ENCODE data around the gene ZAP70.

Gene ZAP70

GRCh38 chr2:97755491-97755890, 42.1 kb downstream of the ZAP70 start:
- DNase-seq: no peak

- DNase-seq: no peak
Observed at GRCh38 chr2:97757062-97757461, 43.7 kb downstream of the ZAP70 start.

- DNase-seq: no peak
Observed at GRCh38 chr2:97758131-97758705, 44.8 kb downstream of the ZAP70 start.

- DNase-seq: no peak
Observed at GRCh38 chr2:97759727-97760407, 46.5 kb downstream of the ZAP70 start.

GRCh38 chr2:97760480-97761049, 47.2 kb downstream of the ZAP70 start:
- no peak for DNase-seq

- peak; percentile 48 for DNase-seq
Observed at GRCh38 chr2:97761192-97761591, 47.8 kb downstream of the ZAP70 start.

GRCh38 chr2:97763176-97763845, 49.9 kb downstream of the ZAP70 start:
- DNase-seq: no peak

- no peak for DNase-seq
Observed at GRCh38 chr2:97764559-97765263, 51.3 kb downstream of the ZAP70 start.

- no peak for DNase-seq
Observed at GRCh38 chr2:97765933-97766332, 52.6 kb downstream of the ZAP70 start.

GRCh38 chr2:97766567-97766966, 53.2 kb downstream of the ZAP70 start:
- DNase-seq: no peak

GRCh38 chr2:97769308-97769707, 55.9 kb downstream of the ZAP70 start:
- no peak for DNase-seq

GRCh38 chr2:97769711-97770110, 56.3 kb downstream of the ZAP70 start:
- DNase-seq: no peak

- DNase-seq: no peak
Observed at GRCh38 chr2:97770445-97770844, 57.1 kb downstream of the ZAP70 start.

GRCh38 chr2:97774425-97774824, 61.0 kb downstream of the ZAP70 start:
- no peak for DNase-seq

- no peak for DNase-seq
Observed at GRCh38 chr2:97775074-97775473, 61.7 kb downstream of the ZAP70 start.

GRCh38 chr2:97779141-97779540, 65.8 kb downstream of the ZAP70 start:
- no peak for DNase-seq

- DNase-seq: no peak
Observed at GRCh38 chr2:97781981-97782380, 68.6 kb downstream of the ZAP70 start.

GRCh38 chr2:97784953-97785352, 71.6 kb downstream of the ZAP70 start:
- no peak for DNase-seq

GRCh38 chr2:97785818-97786217, 72.4 kb downstream of the ZAP70 start:
- no peak for DNase-seq

- DNase-seq: no peak
Observed at GRCh38 chr2:97788986-97789644, 75.7 kb downstream of the ZAP70 start.
